Activated B cell treated with CpG ODN at 0.5 μM for 24 hours (primary cell): ENCODE results near the gene DLGAP3. TPM values are rescaled to one million over a fixed set of nuclear protein-coding genes. Genes with fewer than 3 reads are reported as not detected.

Experiments
- ATAC-seq: fragments of 200-7000 bp; cut with Tn5 transposase; one replicate; pipeline ENCODE4 v1.10.0; 2021; ENCODE audit warnings: low read depth, mild to moderate bottlenecking, moderate library complexity
- CTCF ChIA-PET: fragments of 350-600 bp; sonication (Branson Sonifier 250); formaldehyde crosslinking; loops from one replicate; lab custom pipeline; 2021; ENCODE audit warnings: antibody characterized with exemption; lab: Charles Lee
- POLR2A ChIA-PET: fragments of 350-600 bp; sonication (Branson Sonifier 250); formaldehyde crosslinking; loops from one replicate; lab custom pipeline; 2021; ENCODE audit warnings: antibody characterized with exemption; lab: Charles Lee
- DNase-seq: peaks from one replicate; pipeline ENCODE4 v3.0.0; 2022
- H3K27ac Mint-ChIP-seq: one replicate; pipeline ENCODE4 v1.8.0; 2020; ENCODE audit warnings: mixed read lengths
- H3K27me3 Mint-ChIP-seq: one replicate; pipeline ENCODE4 v1.8.0; 2021; ENCODE audit warnings: mixed read lengths
- H3K36me3 Mint-ChIP-seq: one replicate; pipeline ENCODE4 v1.8.0; 2021; ENCODE audit warnings: low read depth, mixed read lengths
- H3K4me1 Mint-ChIP-seq: one replicate; pipeline ENCODE4 v1.8.0; 2021; ENCODE audit warnings: mixed read lengths
- H3K4me3 Mint-ChIP-seq: one replicate; pipeline ENCODE4 v1.8.0; 2020; ENCODE audit warnings: mild to moderate bottlenecking, mixed read lengths
- H3K9me3 Mint-ChIP-seq: one replicate; pipeline ENCODE4 v1.8.0; 2020; ENCODE audit warnings: mixed read lengths
- CTCF ChIP-seq: fragments of 200-600 bp; IDR thresholded peaks from one replicate; pipeline ENCODE4 v1.8.0; 2022; ENCODE audit warnings: antibody characterized with exemption, mild to moderate bottlenecking
- intact Hi-C: fragments of 100-400 bp; cut with micrococcal nuclease; formaldehyde crosslinking; loops from one replicate; pipeline ENCODE4 v1.15.1; 2024
- total RNA-seq: library from RNA; stranded (reverse); gene quantifications from 2 replicates; pipeline ENCODE4 v1.2.3, GENCODE V29; 2022

DLGAP3 gene
- total RNA-seq, 1 donor from 2014 or later, result 6.0 TPM

GRCh38 chr1:34843392-34844251 lies 85.8 kb downstream of the DLGAP3 start:
- DNase-seq, result no peak
- CTCF ChIA-PET, result no interaction called here
- ATAC-seq, result no peak
- H3K27ac Mint-ChIP-seq, result no peak overlapping the region
- no peaks in the 10 kb centered on the region for H3K27me3 Mint-ChIP-seq
- no peaks in the 10 kb centered on the region for H3K4me1 Mint-ChIP-seq
- H3K36me3 Mint-ChIP-seq, result peaks cover 15% of the 10 kb centered on the region
- TF ChIP-seq CTCF, result no peak
- H3K4me3 Mint-ChIP-seq, result no peak overlapping the region
- no peaks in the 10 kb centered on the region for H3K9me3 Mint-ChIP-seq
- intact Hi-C loops, result no loop called here
- POLR2A ChIA-PET, result no interaction called here

GRCh38 chr1:34842952-34843371 lies 86.5 kb downstream of the DLGAP3 start:
- H3K4me3 Mint-ChIP-seq, result no peak overlapping the region
- CTCF ChIA-PET, result no interaction called here
- H3K4me1 Mint-ChIP-seq, result no peaks in the 10 kb centered on the region
- no peak overlapping the region for H3K27ac Mint-ChIP-seq
- DNase-seq (no peak), ATAC-seq (no peak)
- no peak for TF ChIP-seq CTCF
- no peaks in the 10 kb centered on the region for H3K27me3 Mint-ChIP-seq
- POLR2A ChIA-PET, result no interaction called here
- H3K36me3 Mint-ChIP-seq, result peaks cover 9% of the 10 kb centered on the region
- intact Hi-C loops, result no loop called here
- no peaks in the 10 kb centered on the region for H3K9me3 Mint-ChIP-seq

GRCh38 chr1:34842073-34842472 lies 87.4 kb downstream of the DLGAP3 start:
- ChIA-PET CTCF (no interaction called here), POLR2A (no interaction called here)
- H3K4me1 Mint-ChIP-seq, result no peaks in the 10 kb centered on the region
- TF ChIP-seq CTCF, result no peak
- no peak overlapping the region for H3K4me3 Mint-ChIP-seq
- H3K27me3 Mint-ChIP-seq, result no peaks in the 10 kb centered on the region
- intact Hi-C loops, result no loop called here
- H3K9me3 Mint-ChIP-seq, result no peaks in the 10 kb centered on the region
- ATAC-seq (no peak), DNase-seq (no peak)
- H3K27ac Mint-ChIP-seq, result no peak overlapping the region
- peaks cover 5% of the 10 kb centered on the region for H3K36me3 Mint-ChIP-seq

GRCh38 chr1:34840426-34840825 lies 89.0 kb downstream of the DLGAP3 start:
- Mint-ChIP-seq H3K27me3 (no peaks in the 10 kb centered on the region), H3K27ac (no peak overlapping the region), H3K4me3 (no peak overlapping the region), H3K36me3 (peaks cover 3% of the 10 kb centered on the region), H3K4me1 (no peaks in the 10 kb centered on the region), H3K9me3 (no peaks in the 10 kb centered on the region)
- ChIA-PET CTCF (no interaction called here), POLR2A (no interaction called here)
- intact Hi-C loops, result no loop called here
- DNase-seq (no peak), ATAC-seq (no peak)
- no peak for TF ChIP-seq CTCF

- POLR2A ChIA-PET, result no interaction called here
- TF ChIP-seq CTCF, result no peak
These were observed 89.7 kb downstream of the DLGAP3 start for GRCh38 chr1:34839526-34840305.

More at GRCh38 chr1:34839526-34840305, 89.7 kb downstream of the DLGAP3 start:
- Mint-ChIP-seq H3K4me3 (no peak overlapping the region), H3K36me3 (peaks cover 3% of the 10 kb centered on the region), H3K27me3 (no peaks in the 10 kb centered on the region), H3K9me3 (no peaks in the 10 kb centered on the region), H3K27ac (no peak overlapping the region), H3K4me1 (no peaks in the 10 kb centered on the region)
- ATAC-seq (no peak), DNase-seq (no peak)
- intact Hi-C loops, result no loop called here
- CTCF ChIA-PET, result no interaction called here
